ENCODE measurements around the gene KCNK4.

The KCNK4 gene

GRCh38 chr11:64348383-64349024, 57.4 kb downstream of the KCNK4 start:
- Mint-ChIP-seq H3K9me3 (no peaks in the 10 kb centered on the region), H3K27me3 (no peaks in the 10 kb centered on the region), H3K4me1 (peaks cover 4% of the 10 kb centered on the region), H3K27ac (no peak overlapping the region), H3K4me3 (no peak overlapping the region), H3K36me3 (no peaks in the 10 kb centered on the region)

GRCh38 chr11:64349025-64349387, 57.9 kb downstream of the KCNK4 start:
- Mint-ChIP-seq H3K27me3 (no peaks in the 10 kb centered on the region), H3K4me1 (peaks cover 4% of the 10 kb centered on the region), H3K27ac (no peak overlapping the region), H3K9me3 (no peaks in the 10 kb centered on the region), H3K4me3 (no peak overlapping the region), H3K36me3 (no peaks in the 10 kb centered on the region)

DNA sequence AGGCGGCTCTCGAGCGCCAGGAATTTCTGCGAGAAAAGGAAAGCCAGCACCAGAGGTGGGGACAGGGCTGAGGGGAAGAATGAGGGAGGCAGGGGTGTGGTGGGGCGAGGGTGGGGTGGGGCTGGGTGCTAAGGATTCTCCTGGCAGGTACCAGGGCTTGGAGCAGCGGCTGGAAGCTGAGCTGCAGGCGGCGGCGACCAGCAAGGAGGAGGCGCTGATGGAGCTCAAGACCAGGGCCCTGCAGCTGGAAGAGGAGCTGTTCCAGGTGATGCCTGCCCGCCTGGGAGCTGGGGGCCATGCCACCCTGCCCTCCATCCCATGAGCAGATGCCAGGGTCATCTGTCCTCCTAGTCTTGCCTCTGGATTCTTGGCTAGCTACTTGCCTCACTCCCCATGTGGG, 58.3 kb downstream of the KCNK4 start:
- Mint-ChIP-seq H3K27me3 (no peaks in the 10 kb centered on the region), H3K9me3 (no peaks in the 10 kb centered on the region), H3K4me1 (peaks cover 4% of the 10 kb centered on the region), H3K27ac (no peak overlapping the region), H3K36me3 (no peaks in the 10 kb centered on the region), H3K4me3 (no peak overlapping the region)
